GM12872 (cell line): ENCODE results near the gene SIDT1.

ENCODE experiments used
- CTCF ChIP-seq: IDR thresholded peaks from 3 replicates; pipeline ENCODE4 v1.5.1; 2011; ENCODE audit warnings: low read depth, mild to moderate bottlenecking, low read length, moderate library complexity; ENCODE audit not compliant: insufficient read depth

The SIDT1 gene

GRCh38 chr3:113634782-113635474 is 102.6 kb downstream of the SIDT1 start:
- TF ChIP-seq CTCF, result no peak

- no peak for TF ChIP-seq CTCF
Observed at GRCh38 chr3:113637756-113638155, 105.4 kb downstream of the SIDT1 start.

- TF ChIP-seq CTCF, result no peak
Observed at GRCh38 chr3:113638910-113639309, 106.6 kb downstream of the SIDT1 start.

- TF ChIP-seq CTCF, result no peak
Observed at GRCh38 chr3:113643583-113643982, 111.2 kb downstream of the SIDT1 start.

- TF ChIP-seq CTCF, result no peak
Observed at GRCh38 chr3:113648524-113648923, 116.2 kb downstream of the SIDT1 start.

- TF ChIP-seq CTCF, result no peak
Observed at GRCh38 chr3:113649174-113649845, 117.0 kb downstream of the SIDT1 start.

GRCh38 chr3:113654310-113654709 is 122.0 kb downstream of the SIDT1 start:
- no peak for TF ChIP-seq CTCF
